ENCODE data around the gene ZFC3H1.

The ZFC3H1 gene

DNA sequence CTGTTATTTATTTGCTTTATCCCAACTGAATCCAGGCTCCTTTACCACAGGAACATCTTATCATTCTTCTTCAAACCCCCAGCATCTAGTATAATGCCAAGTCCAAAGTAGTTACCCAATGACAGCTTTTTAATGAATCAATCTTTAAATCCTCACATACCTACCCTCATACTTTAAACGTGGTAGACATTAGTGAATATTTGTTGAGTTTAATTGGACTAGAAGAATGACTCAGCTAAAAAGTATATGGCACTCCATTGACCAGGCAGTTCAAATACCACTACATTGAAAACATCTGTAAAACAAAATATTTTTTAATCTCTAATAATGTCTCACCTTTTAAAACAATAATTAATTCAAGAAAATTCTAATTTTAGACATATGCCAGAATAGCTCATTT lies 98.1 kb downstream of the ZFC3H1 start:
- no peak for DNase-seq

DNA sequence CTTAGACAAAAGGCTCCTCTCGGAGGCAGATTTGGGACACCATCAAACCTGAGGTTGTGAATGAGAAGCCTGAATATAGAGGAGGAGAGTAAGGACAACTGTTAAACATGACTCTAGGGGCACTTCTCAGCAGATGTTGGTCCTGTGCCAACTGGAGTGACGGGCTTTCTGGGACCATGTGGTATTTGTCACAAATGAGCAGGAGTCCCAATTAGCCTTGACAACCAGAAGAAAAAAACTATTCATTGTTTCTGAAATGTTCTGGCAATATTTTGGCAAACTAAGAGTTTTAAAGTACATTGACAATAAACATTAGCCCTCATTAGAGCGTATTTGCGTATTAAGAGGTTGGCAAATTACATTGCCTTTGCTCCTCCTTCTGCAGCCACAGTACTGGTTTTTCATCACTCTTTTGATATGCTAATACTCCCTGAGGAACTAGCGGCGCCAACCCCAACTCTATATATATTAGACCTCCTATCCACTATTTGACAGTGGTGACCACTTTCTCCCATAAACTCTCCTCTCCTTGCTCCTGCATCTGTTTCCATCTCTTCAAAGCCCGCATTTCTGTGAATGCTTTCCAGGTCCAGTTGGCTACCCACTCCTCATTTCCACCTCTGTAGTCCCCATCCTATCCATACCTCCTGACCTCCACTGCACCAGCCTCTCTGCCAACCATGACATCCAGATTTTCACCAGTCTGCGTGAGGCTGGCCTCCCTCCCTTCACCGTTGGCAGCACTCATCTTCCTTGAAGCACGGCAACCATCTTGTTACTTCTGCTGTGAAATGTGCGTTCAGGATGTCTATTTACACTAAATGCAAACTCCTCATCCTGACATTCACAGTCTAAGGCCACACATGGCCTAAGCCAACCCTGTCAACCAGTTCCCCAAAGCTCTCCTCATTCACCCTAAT lies 100.7 kb downstream of the ZFC3H1 start:
- DNase-seq: no peak

Measured in activated CD4-positive, alpha-beta T cell treated with anti-CD3 and anti-CD28 coated beads for 4 hours (primary cell).